WTC11 (cell line): Measurements from ENCODE around the gene ATP2B2. TPM values are rescaled to one million over a fixed set of nuclear protein-coding genes. Genes with fewer than 3 reads are reported as not detected.

Experiments used
- ATAC-seq: fragments of 200-7000 bp; cut with Tn5 transposase; 2 replicates; pipeline ENCODE4 v1.10.0; 2021; ENCODE audit warnings: mild to moderate bottlenecking, moderate library complexity
- CTCF ChIA-PET: fragments of 300-600 bp; sonication (Branson Sonifier 250); formaldehyde crosslinking; loops from one replicate; lab custom pipeline; 2021; ENCODE audit warnings: antibody characterized with exemption; lab: Charles Lee
- POLR2A ChIA-PET: fragments of 350-600 bp; sonication (Branson Sonifier 250); formaldehyde crosslinking; loops from one replicate; lab custom pipeline; 2021; ENCODE audit warnings: antibody characterized with exemption; lab: Charles Lee
- DNase-seq: peaks from one replicate; pipeline ENCODE4 v3.0.0; 2021; ENCODE audit warnings: low spot score
- H3K27ac Mint-ChIP-seq: 2 replicates; pipeline ENCODE4 v1.8.0; 2021; ENCODE audit warnings: mixed read lengths
- H3K27me3 Mint-ChIP-seq: 2 replicates; pipeline ENCODE4 v1.8.0; 2021; ENCODE audit warnings: low read depth, mild to moderate bottlenecking, moderate library complexity, mixed read lengths
- H3K36me3 Mint-ChIP-seq: 2 replicates; pipeline ENCODE4 v1.8.0; 2021; ENCODE audit warnings: mixed read lengths
- H3K4me1 Mint-ChIP-seq: 2 replicates; pipeline ENCODE4 v1.8.0; 2022; ENCODE audit warnings: mixed read lengths
- H3K4me3 Mint-ChIP-seq: 2 replicates; pipeline ENCODE4 v1.8.0; 2021; ENCODE audit warnings: mild to moderate bottlenecking, moderate library complexity, mixed read lengths
- H3K9me3 Mint-ChIP-seq: 2 replicates; pipeline ENCODE4 v1.8.0; 2021; ENCODE audit warnings: mixed read lengths
- AR ChIP-seq: fragments of 250-450 bp; sonication (Bioruptor Pico); IDR thresholded peaks from 2 replicates; pipeline ENCODE4 v1.9.0; 2021; ENCODE audit warnings: mild to moderate bottlenecking
- CBFB ChIP-seq: sonication (generic); formaldehyde crosslinking; IDR thresholded peaks from 2 replicates; pipeline ENCODE4 v1.8.1; 2022; ENCODE audit warnings: mild to moderate bottlenecking, low read depth, missing genetic modification reagents
- EMX1 ChIP-seq: fragments of 250-450 bp; sonication (Bioruptor Pico); IDR thresholded peaks from 2 replicates; pipeline ENCODE4 v1.8.0; 2021; ENCODE audit warnings: mild to moderate bottlenecking
- IRF2 ChIP-seq: sonication (generic); formaldehyde crosslinking; IDR thresholded peaks from 2 replicates; pipeline ENCODE4 v1.8.0; 2022; ENCODE audit warnings: low read depth, missing genetic modification reagents, borderline replicate concordance
- PRRX2 ChIP-seq: fragments of 250-450 bp; sonication (Bioruptor Pico); IDR thresholded peaks from 2 replicates; pipeline ENCODE4 v1.8.0; 2021; ENCODE audit warnings: mild to moderate bottlenecking
- RELA ChIP-seq: sonication (generic); formaldehyde crosslinking; IDR thresholded peaks from 2 replicates; pipeline ENCODE4 v1.8.1; 2022; ENCODE audit warnings: missing genetic modification reagents, mild to moderate bottlenecking, borderline replicate concordance
- STAT6 ChIP-seq: sonication (generic); formaldehyde crosslinking; conservative IDR thresholded peaks from 2 replicates; pipeline ENCODE4 v1.8.1; 2023; ENCODE audit warnings: mild to moderate bottlenecking, low read depth, missing genetic modification reagents, moderate library complexity
- TCF7 ChIP-seq: sonication (generic); formaldehyde crosslinking; IDR thresholded peaks from 2 replicates; pipeline ENCODE4 v1.8.0; 2022; ENCODE audit warnings: mild to moderate bottlenecking, low read depth, missing genetic modification reagents, moderate library complexity
- TP53 ChIP-seq: sonication (generic); formaldehyde crosslinking; IDR thresholded peaks from 2 replicates; pipeline ENCODE4 v1.8.1; 2023; ENCODE audit warnings: mild to moderate bottlenecking, missing genetic modification reagents
- ZBTB43 ChIP-seq: sonication (generic); formaldehyde crosslinking; IDR thresholded peaks from 2 replicates; pipeline ENCODE4 v1.8.1; 2023; ENCODE audit warnings: mild to moderate bottlenecking, missing genetic modification reagents
- ZNF219 ChIP-seq: sonication (generic); formaldehyde crosslinking; IDR thresholded peaks from 2 replicates; pipeline ENCODE4 v1.8.0; 2023; ENCODE audit warnings: missing genetic modification reagents, mild to moderate bottlenecking, borderline replicate concordance
- ZNF232 ChIP-seq: sonication (generic); formaldehyde crosslinking; IDR thresholded peaks from 2 replicates; pipeline ENCODE4 v1.8.0; 2022; ENCODE audit warnings: mild to moderate bottlenecking, missing genetic modification reagents
- ZNF416 ChIP-seq: fragments of 250-450 bp; sonication (Bioruptor Pico); IDR thresholded peaks from 2 replicates; pipeline ENCODE4 v1.9.0; 2021; ENCODE audit warnings: mild to moderate bottlenecking, inconsistent platforms
- ZNF425 ChIP-seq: fragments of 250-450 bp; sonication (Bioruptor Pico); conservative IDR thresholded peaks from 2 replicates; pipeline ENCODE4 v1.9.0; 2021; ENCODE audit warnings: mild to moderate bottlenecking
- total RNA-seq: library from RNA; stranded (reverse); gene quantifications from 3 replicates; pipeline ENCODE4 v1.2.3, GENCODE V29; 2021
- TF ChIP-seq, protein P1 (sequence below): sonication (generic); formaldehyde crosslinking; IDR thresholded peaks from 2 replicates; pipeline ENCODE4 v1.8.1; 2022; ENCODE audit warnings: mild to moderate bottlenecking, moderate library complexity, missing genetic modification reagents
- TF ChIP-seq, protein P2 (sequence below): sonication (generic); formaldehyde crosslinking; IDR thresholded peaks from 2 replicates; pipeline ENCODE4 v1.8.1; 2022; ENCODE audit warnings: mild to moderate bottlenecking, missing genetic modification reagents, moderate library complexity, borderline replicate concordance

ATP2B2 gene
- total RNA-seq, 1 experiment from 2014 or later: 0.48 TPM

GRCh38 chr3:10401990-10402761, 103.2 kb downstream of the ATP2B2 start (continued):
- TF ChIP-seq, protein P1, sequence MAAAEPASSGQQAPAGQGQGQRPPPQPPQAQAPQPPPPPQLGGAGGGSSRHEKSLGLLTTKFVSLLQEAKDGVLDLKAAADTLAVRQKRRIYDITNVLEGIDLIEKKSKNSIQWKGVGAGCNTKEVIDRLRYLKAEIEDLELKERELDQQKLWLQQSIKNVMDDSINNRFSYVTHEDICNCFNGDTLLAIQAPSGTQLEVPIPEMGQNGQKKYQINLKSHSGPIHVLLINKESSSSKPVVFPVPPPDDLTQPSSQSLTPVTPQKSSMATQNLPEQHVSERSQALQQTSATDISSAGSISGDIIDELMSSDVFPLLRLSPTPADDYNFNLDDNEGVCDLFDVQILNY (CRISPR knock-in tag): no peak
- TF ChIP-seq PRRX2: no peak

- no peak for ATAC-seq
- peaks cover 11% of the 10 kb centered on the region for H3K4me1 Mint-ChIP-seq
- DNase-seq: no peak
- peaks cover 5% of the 10 kb centered on the region for H3K27me3 Mint-ChIP-seq
- no peaks in the 10 kb centered on the region for H3K9me3 Mint-ChIP-seq
- POLR2A ChIA-PET: no interaction called here
- no peak for TF ChIP-seq TP53
- TF ChIP-seq RELA (CRISPR knock-in tag): no peak
- TF ChIP-seq IRF2 (CRISPR knock-in tag): no peak
- no peak for TF ChIP-seq ZBTB43 (CRISPR knock-in tag)
- no peak for TF ChIP-seq ZNF425 (CRISPR knock-in tag)
- TF ChIP-seq EMX1 (CRISPR knock-in tag): no peak
- TF ChIP-seq ZNF219: no peak
- TF ChIP-seq CBFB (CRISPR knock-in tag): no peak
- H3K36me3 Mint-ChIP-seq: no peaks in the 10 kb centered on the region
- H3K4me3 Mint-ChIP-seq: no peak overlapping the region
- no peak overlapping the region for H3K27ac Mint-ChIP-seq
- CTCF ChIA-PET: no interaction called here
These were observed 104.5 kb downstream of the ATP2B2 start for GRCh38 chr3:10400749-10401495.

- no peaks in the 10 kb centered on the region for H3K36me3 Mint-ChIP-seq
- no peak overlapping the region for H3K4me3 Mint-ChIP-seq
- peaks cover 5% of the 10 kb centered on the region for H3K27me3 Mint-ChIP-seq
- no peaks in the 10 kb centered on the region for H3K9me3 Mint-ChIP-seq
- POLR2A ChIA-PET: no interaction called here
- CTCF ChIA-PET: interaction anchor here (0.6 kb wide), 1 partner anchor 34 kb away, joined by 3 read pairs; no protein-coding TSS in a partner anchor
- ATAC-seq (no peak), DNase-seq (no peak)
- no peak overlapping the region for H3K27ac Mint-ChIP-seq
- peaks cover 18% of the 10 kb centered on the region for H3K4me1 Mint-ChIP-seq
- no peak for TF ChIP-seq CBFB (CRISPR knock-in tag)
- no peak for TF ChIP-seq AR (CRISPR knock-in tag)
- no peak for TF ChIP-seq ZNF416 (CRISPR knock-in tag)
- TF ChIP-seq ZNF232 (CRISPR knock-in tag): no peak
- TF ChIP-seq, protein P2, sequence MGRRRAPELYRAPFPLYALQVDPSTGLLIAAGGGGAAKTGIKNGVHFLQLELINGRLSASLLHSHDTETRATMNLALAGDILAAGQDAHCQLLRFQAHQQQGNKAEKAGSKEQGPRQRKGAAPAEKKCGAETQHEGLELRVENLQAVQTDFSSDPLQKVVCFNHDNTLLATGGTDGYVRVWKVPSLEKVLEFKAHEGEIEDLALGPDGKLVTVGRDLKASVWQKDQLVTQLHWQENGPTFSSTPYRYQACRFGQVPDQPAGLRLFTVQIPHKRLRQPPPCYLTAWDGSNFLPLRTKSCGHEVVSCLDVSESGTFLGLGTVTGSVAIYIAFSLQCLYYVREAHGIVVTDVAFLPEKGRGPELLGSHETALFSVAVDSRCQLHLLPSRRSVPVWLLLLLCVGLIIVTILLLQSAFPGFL: no peak
- no peak for TF ChIP-seq ZBTB43 (CRISPR knock-in tag)
- no peak for TF ChIP-seq RELA (CRISPR knock-in tag)
- TF ChIP-seq TCF7 (CRISPR knock-in tag): no peak
- TF ChIP-seq STAT6 (CRISPR knock-in tag): no peak
These were observed 105.2 kb downstream of the ATP2B2 start for GRCh38 chr3:10400050-10400748.
